OCI-M1 (cell line): ENCODE data around the gene PURA.

Experiments used
- DNase-seq: peaks from one replicate; lab custom pipeline; 2025; lab: John Stamatoyannopoulos, UW

The PURA gene

GRCh38 chr5:140159014-140159927 is 45.4 kb downstream of the PURA start:
- DNase-seq = no peak

- DNase-seq = no peak
Measured at GRCh38 chr5:140162275-140162674, 48.4 kb downstream of the PURA start.

- no peak for DNase-seq
Measured at GRCh38 chr5:140162781-140163180, 48.9 kb downstream of the PURA start.

- DNase-seq = no peak
Measured at GRCh38 chr5:140165101-140165922, 51.4 kb downstream of the PURA start.

- no peak for DNase-seq
Measured at GRCh38 chr5:140165923-140166270, 52.0 kb downstream of the PURA start.

- peak; percentile 18 for DNase-seq
Measured at GRCh38 chr5:140166911-140167310, 53.0 kb downstream of the PURA start.

- DNase-seq = no peak
Measured at GRCh38 chr5:140168371-140168770, 54.5 kb downstream of the PURA start.

- DNase-seq = peak; percentile 49
Measured at GRCh38 chr5:140169410-140169809, 55.5 kb downstream of the PURA start.

GRCh38 chr5:140172483-140172882 is 58.6 kb downstream of the PURA start:
- DNase-seq = no peak

- DNase-seq = no peak
Measured at GRCh38 chr5:140174014-140174413, 60.1 kb downstream of the PURA start.

- DNase-seq = peak; percentile 95
Measured at GRCh38 chr5:140174465-140175366, 60.8 kb downstream of the PURA start, which contains the start of gene CYSTM1. CYSTM1 (plus strand) TSS chr5:140175188; CDS start chr5:140194466, 19,278 bp downstream.
